Aorta (tissue), 5 donors: ENCODE results near the gene WNK1. TPM values are rescaled to one million over a fixed set of nuclear protein-coding genes. Genes with fewer than 3 reads are reported as not detected.
A peak's percentile ranks its signal among the peaks of the same experiment; 100 is the strongest.

ENCODE experiments used
- ATAC-seq: fragments of 200-7000 bp; cut with Tn5 transposase; one replicate; pipeline ENCODE4 v1.9.1; 2022; ENCODE audit warnings: moderate library complexity; ENCODE audit not compliant: low FRiP score
- DNase-seq, 2 donors: peaks; one replicate each; pipeline ENCODE4 v3.0.0-alpha.2; 2020
- H3K27ac ChIP-seq, 2 donors: one replicate each; pipeline ENCODE4 v1.5.1; 2013; ENCODE audit warnings: low read length in 2 of 2, mild to moderate bottlenecking in 2 of 2, moderate library complexity in 2 of 2, control low read depth in 1 of 2, inconsistent platforms in 1 of 2, low read depth in 1 of 2
- H3K27me3 ChIP-seq, 2 donors: one replicate each; pipeline ENCODE4 v1.6.1; 2013; ENCODE audit warnings: control low read depth in 1 of 2, low read length in 1 of 2, mild to moderate bottlenecking in 1 of 2, moderate library complexity in 1 of 2; ENCODE audit not compliant: insufficient read depth in 2 of 2, control insufficient read depth in 1 of 2
- H3K36me3 ChIP-seq, 2 donors: one replicate each; pipeline ENCODE4 v1.6.1; 2013; ENCODE audit warnings: control low read depth in 1 of 2, low read length in 1 of 2, mild to moderate bottlenecking in 1 of 2; ENCODE audit not compliant: insufficient read depth in 2 of 2, control insufficient read depth in 1 of 2
- H3K4me1 ChIP-seq, 2 donors: one replicate each; pipeline ENCODE4 v1.6.1; 2013; ENCODE audit warnings: low read length in 2 of 2, control low read depth in 1 of 2, mild to moderate bottlenecking in 1 of 2, moderate library complexity in 1 of 2; ENCODE audit not compliant: insufficient read depth in 2 of 2, control insufficient read depth in 1 of 2
- H3K4me3 ChIP-seq, 2 donors: one replicate each; pipeline ENCODE4 v1.5.1; 2013; ENCODE audit warnings: low read length in 2 of 2, control low read depth in 1 of 2, mild to moderate bottlenecking in 1 of 2
- H3K9me3 ChIP-seq: one replicate; pipeline ENCODE4 v1.6.1; 2013; ENCODE audit warnings: mild to moderate bottlenecking, low read length; ENCODE audit not compliant: control insufficient read depth
- WGBS, 2 donors: extraction: QIAGEN DNeasy Blood & Tissue Kit; methylation state at CpG; one replicate each; pipeline ENCODE4 v1.1.7; 2013; 5-methylcytosine and 5-hydroxymethylcytosine counted together
- intact Hi-C, 2 donors: fragments of 100-400 bp; cut with DNase I; formaldehyde crosslinking; loops; one replicate each; pipeline versions ENCODE4 v1.14.2 to v1.15.0; 2022
- polyA plus RNA-seq, 2 donors: library from polyadenylated mRNA; stranded (reverse); fragments of 200-250 nt; gene quantifications; one replicate each; pipeline ENCODE4 v1.2.3, GENCODE V29; 2013
- total RNA-seq, 2 donors: library from RNA; stranded (reverse); fragmentation: NEBNext Ultra II Directional; extraction: Animal tissue kit (Norgen Biotek cat#: 25700); gene quantifications; one replicate each; pipeline ENCODE4 v1.2.1, GENCODE V29; 2021
- donor health status: healthy with polysubstance abuse.
- donor health status: Bipolar disorder and iron deficiency.
- donor health status: DM: no; HTN: no; CAD: no.
- donor health status: DM: no; HTN: no; CAD: no.
- donor health status: DM: yes; HTN: yes; CAD: no.

Gene WNK1
- total and polyA plus RNA-seq, 4 donors, result 22.3 to 226 (median 106) TPM

DNA sequence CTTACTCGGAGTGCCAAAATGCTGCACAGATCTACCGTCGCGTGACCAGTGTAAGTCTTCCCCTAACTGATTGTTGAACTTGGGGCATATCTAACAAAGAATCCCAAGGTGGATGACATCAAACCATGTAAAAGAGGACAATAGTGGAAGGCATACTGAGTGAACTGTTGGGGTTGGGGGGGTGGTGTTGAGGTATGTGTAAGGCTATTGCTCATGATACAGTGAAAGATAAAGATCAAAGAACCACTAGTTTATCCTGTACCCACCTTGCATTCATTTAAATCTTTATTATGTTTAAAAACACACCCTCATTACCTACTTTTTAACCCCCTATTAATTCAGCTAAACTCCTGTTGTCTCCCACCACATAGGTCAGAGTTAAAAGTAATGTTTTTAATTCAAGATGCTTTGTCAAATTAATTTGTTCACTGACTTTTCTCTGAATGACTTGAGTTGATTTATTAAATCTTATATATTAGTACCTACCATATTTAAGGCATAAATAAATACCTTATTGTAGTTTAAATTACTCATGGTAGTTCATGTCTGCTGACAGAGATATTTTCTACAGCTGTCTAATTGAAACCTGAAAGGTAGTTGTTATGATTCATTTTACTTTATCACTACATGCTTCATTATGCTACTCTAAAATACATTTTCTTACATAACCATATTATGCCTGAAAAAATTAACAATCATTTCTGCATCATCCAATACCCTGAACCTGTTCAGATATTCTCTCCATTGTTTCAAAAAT is 77.9 kb downstream of the WNK1 start:
- ATAC-seq (no peak), DNase-seq (no peak)
- peaks cover 0 to 2% of the 10 kb centered on the region in 2 donors for H3K36me3 ChIP-seq
- no peaks in the 10 kb centered on the region for H3K27me3 ChIP-seq
- WGBS, 2 donors, result 97% methylated on average over 4 of the region's 4 CpGs
- no peak overlapping the region for H3K27ac ChIP-seq
- H3K9me3 ChIP-seq, result no peaks in the 10 kb centered on the region
- intact Hi-C loops, result no loop called here
- H3K4me1 ChIP-seq, result peaks cover 0 to 3% of the 10 kb centered on the region in 2 donors
- H3K4me3 ChIP-seq, result no peak overlapping the region

DNA sequence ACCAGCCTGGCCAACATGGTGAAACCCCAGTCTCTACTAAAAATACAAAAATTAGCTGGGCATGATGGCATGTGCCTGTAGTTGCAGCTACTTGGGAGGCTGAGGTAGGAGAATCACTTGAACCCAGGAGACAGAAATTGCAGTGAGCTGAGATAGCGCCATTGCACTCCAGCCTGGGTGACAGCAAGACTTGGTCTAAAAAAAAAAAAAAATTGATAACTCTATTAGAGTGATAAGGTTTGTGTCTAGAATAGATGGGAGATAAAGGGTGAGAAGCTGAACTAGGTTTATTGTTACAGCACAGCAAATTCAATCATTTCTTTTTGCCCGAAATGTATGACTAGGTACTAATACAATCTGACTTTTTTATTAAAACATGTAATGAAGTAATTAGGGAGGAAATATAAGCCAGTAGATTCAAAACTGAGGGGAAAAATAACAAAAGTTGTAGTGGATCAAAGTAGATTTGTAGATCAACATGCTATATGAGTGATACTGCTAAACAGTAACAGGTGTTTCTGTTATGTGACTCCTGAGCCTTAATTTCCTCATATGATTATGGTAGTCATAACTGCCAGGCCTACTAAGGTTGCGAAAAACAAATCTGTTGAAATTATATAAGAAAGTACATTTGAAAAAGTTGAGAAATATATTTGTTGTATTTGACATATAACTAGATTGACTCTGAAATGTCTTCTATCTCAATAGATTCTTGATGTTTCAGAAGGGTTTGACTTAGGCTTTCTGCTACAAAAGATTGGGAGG is 83.6 kb downstream of the WNK1 start:
- H3K4me3 ChIP-seq, result no peak overlapping the region
- 96 to 97% methylated on average over 3 of the region's 3 CpGs for WGBS, 2 donors
- no peaks in the 10 kb centered on the region for H3K4me1 ChIP-seq
- no peak overlapping the region for H3K27ac ChIP-seq
- DNase-seq, result no peak
- H3K9me3 ChIP-seq, result no peaks in the 10 kb centered on the region
- intact Hi-C loops, result no loop called here
- H3K36me3 ChIP-seq, result no peaks in the 10 kb centered on the region
- H3K27me3 ChIP-seq, result no peaks in the 10 kb centered on the region
- no peak for ATAC-seq

DNA sequence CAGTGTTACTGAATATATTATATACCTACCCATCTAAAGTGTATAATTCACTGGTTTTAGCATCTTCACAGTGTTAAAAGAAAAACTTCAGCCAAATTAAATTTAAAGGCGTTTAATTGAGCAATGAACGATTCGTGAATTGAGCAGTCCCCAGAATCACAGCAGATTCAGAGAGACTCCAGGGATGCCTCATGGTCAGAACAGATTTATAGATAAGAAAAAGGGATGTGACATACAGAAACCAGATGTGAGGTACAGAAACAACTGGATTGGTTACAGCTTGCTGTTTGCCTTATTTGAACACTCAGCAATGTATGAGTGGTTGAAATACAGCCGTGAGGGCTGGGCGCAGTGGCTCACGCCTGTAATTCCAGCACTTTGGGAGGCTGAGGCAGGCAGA is 84.6 kb downstream of the WNK1 start:
- DNase-seq (no peak), ATAC-seq (no peak)
- Histone ChIP-seq H3K4me3 (no peak overlapping the region), H3K27me3 (no peaks in the 10 kb centered on the region), H3K27ac (no peak overlapping the region), H3K4me1 (no peaks in the 10 kb centered on the region), H3K9me3 (no peaks in the 10 kb centered on the region), H3K36me3 (no peaks in the 10 kb centered on the region)
- WGBS, 2 donors, result 95 to 97% methylated on average over 6 of the region's 6 CpGs
- intact Hi-C loops, result no loop called here

DNA sequence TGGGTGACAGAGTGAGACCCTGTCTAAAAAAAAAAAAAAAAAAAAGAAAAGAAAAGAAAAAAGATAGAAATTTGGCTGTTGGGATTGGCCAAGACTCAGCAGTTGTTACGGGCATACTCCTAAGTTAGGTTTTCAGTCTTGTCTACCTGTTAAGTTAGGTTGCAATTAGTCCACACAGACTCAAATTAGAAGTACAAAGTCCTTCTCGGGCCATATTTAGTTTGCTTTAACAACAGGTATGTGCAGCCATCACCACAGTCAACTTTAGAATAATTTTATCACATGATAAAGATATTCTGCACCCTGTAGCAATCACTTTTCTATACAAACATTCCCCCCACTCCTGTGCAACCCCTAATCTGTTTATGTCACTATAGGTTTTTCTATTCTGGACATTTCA is 85.2 kb downstream of the WNK1 start:
- intact Hi-C loops, result no loop called here
- Histone ChIP-seq H3K36me3 (no peaks in the 10 kb centered on the region), H3K27ac (no peak overlapping the region), H3K27me3 (no peaks in the 10 kb centered on the region), H3K4me3 (no peak overlapping the region), H3K9me3 (no peaks in the 10 kb centered on the region), H3K4me1 (no peaks in the 10 kb centered on the region)
- WGBS, 2 donors, result 89 to 91% methylated on average over 2 of the region's 2 CpGs
- DNase-seq (no peak), ATAC-seq (no peak)

DNA sequence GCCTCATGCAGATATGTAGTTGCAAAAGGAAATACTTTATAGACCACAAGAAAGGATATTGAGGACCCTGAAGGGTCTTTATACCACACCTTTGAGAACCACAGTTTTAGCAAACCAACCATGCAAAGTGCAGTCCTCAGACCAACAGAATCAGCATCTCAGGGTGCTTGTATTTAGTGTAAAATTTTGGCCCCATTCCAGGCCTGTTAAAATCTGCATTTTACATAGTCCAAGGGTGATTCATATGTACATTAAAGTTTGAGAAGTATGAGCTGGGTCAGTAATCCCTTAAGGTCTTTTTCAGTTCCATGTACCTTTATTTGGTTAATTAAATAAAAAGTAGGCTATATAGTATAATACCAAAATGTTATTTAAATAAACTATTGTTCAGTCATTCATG is 91.2 kb downstream of the WNK1 start:
- no peak for ATAC-seq
- H3K9me3 ChIP-seq, result no peaks in the 10 kb centered on the region
- no peaks in the 10 kb centered on the region for H3K27me3 ChIP-seq
- H3K4me3 ChIP-seq, result no peak overlapping the region
- H3K36me3 ChIP-seq, result no peaks in the 10 kb centered on the region
- H3K4me1 ChIP-seq, result no peaks in the 10 kb centered on the region
- DNase-seq, result no peak
- no peak overlapping the region for H3K27ac ChIP-seq
- intact Hi-C loops, result no loop called here

DNA sequence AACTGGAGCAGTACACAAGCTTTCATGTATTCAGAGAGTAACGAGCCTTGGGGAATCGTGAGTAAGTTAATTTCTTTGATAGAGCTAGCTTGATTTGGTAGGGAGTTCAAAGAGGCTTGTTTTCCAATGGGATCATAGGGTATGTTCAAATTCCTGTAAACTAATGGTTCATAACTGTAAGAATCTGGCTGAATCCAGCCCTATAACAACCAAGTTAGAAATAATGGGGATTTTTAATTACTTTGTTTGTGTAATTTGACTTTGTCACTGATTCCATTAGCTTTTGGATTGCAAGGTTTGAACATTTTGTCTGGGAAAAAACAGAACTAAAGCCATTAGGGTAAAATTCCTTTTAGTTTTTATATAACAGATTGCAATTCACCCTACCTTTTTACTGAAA is 94.0 kb downstream of the WNK1 start:
- Histone ChIP-seq H3K9me3 (no peaks in the 10 kb centered on the region), H3K27me3 (no peaks in the 10 kb centered on the region), H3K4me1 (no peaks in the 10 kb centered on the region), H3K27ac (no peak overlapping the region), H3K36me3 (no peaks in the 10 kb centered on the region), H3K4me3 (no peak overlapping the region)
- intact Hi-C loops, result no loop called here
- ATAC-seq (no peak), DNase-seq (no peak)
- WGBS, 2 donors, result 94 to 96% methylated on average over 2 of the region's 2 CpGs

DNA sequence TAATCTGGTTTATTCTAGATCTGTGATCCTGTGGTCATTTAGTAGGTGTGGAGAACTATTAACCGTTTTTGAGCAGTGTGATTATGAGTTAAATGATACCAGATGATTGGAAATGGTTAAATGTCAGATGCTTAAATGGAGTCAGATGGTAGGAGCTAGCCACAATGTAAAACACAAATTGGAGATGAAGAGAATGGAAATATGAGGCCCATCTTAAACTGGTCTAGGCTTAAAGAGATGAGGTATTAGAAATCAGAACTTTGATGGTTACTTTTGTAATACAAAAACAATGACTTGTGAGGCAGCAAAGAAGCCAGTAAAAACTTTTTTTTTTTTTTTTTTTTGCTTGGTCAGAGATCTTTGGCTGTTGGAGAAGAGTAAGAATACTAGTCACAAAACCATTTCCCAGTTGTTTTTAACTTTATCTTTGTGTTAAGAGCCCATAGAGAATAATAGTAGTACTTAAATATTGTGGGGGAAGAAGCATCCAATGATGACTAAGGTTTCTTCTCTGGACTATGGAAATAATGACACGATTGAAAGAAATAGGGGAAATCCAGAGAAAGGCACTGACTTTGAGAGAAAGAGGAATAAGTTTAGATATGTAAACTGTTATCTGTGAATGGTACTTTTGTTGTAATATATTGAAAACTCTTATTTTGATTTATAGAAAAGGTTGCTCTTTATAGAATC is 95.9 kb downstream of the WNK1 start:
- Histone ChIP-seq H3K27me3 (no peaks in the 10 kb centered on the region), H3K4me3 (no peak overlapping the region), H3K27ac (no peak overlapping the region), H3K4me1 (no peaks in the 10 kb centered on the region), H3K9me3 (no peaks in the 10 kb centered on the region), H3K36me3 (no peaks in the 10 kb centered on the region)
- intact Hi-C loops, result no loop called here
- ATAC-seq (no peak), DNase-seq (no peak)
- WGBS, 2 donors, result 41 to 48% methylated on average over 2 of the region's 2 CpGs

- WGBS, 2 donors, result 67 to 77% methylated on average over 2 of the region's 2 CpGs
- no peaks in the 10 kb centered on the region for H3K27me3 ChIP-seq
- intact Hi-C loops, result no loop called here
- ATAC-seq, result no peak
- H3K4me3 ChIP-seq, result no peak overlapping the region
- H3K4me1 ChIP-seq, result no peaks in the 10 kb centered on the region
- no peaks in the 10 kb centered on the region for H3K36me3 ChIP-seq
- no peaks in the 10 kb centered on the region for H3K9me3 ChIP-seq
- H3K27ac ChIP-seq, result peak overlapping the region in 1 of 2 donors; percentile 44
- no peak for DNase-seq
Measured at GRCh38 chr12:848882-849527, 96.6 kb downstream of the WNK1 start.
